WTC11 (cell line): ENCODE results near the gene RHCG. TPM values are rescaled to one million over a fixed set of nuclear protein-coding genes. Genes with fewer than 3 reads are reported as not detected.

Experiments
- ATAC-seq: fragments of 200-7000 bp; cut with Tn5 transposase; 2 replicates; pipeline ENCODE4 v1.10.0; 2021; ENCODE audit warnings: mild to moderate bottlenecking, moderate library complexity
- CTCF ChIA-PET: fragments of 300-600 bp; sonication (Branson Sonifier 250); formaldehyde crosslinking; loops from one replicate; lab custom pipeline; 2021; ENCODE audit warnings: antibody characterized with exemption; lab: Charles Lee
- POLR2A ChIA-PET: fragments of 350-600 bp; sonication (Branson Sonifier 250); formaldehyde crosslinking; loops from one replicate; lab custom pipeline; 2021; ENCODE audit warnings: antibody characterized with exemption; lab: Charles Lee
- DNase-seq: peaks from one replicate; pipeline ENCODE4 v3.0.0; 2021; ENCODE audit warnings: low spot score
- H3K27ac Mint-ChIP-seq: 2 replicates; pipeline ENCODE4 v1.8.0; 2021; ENCODE audit warnings: mixed read lengths
- H3K27me3 Mint-ChIP-seq: 2 replicates; pipeline ENCODE4 v1.8.0; 2021; ENCODE audit warnings: low read depth, mild to moderate bottlenecking, moderate library complexity, mixed read lengths
- H3K36me3 Mint-ChIP-seq: 2 replicates; pipeline ENCODE4 v1.8.0; 2021; ENCODE audit warnings: mixed read lengths
- H3K4me1 Mint-ChIP-seq: 2 replicates; pipeline ENCODE4 v1.8.0; 2022; ENCODE audit warnings: mixed read lengths
- H3K4me3 Mint-ChIP-seq: 2 replicates; pipeline ENCODE4 v1.8.0; 2021; ENCODE audit warnings: mild to moderate bottlenecking, moderate library complexity, mixed read lengths
- H3K9me3 Mint-ChIP-seq: 2 replicates; pipeline ENCODE4 v1.8.0; 2021; ENCODE audit warnings: mixed read lengths
- CREB1 ChIP-seq: sonication (generic); formaldehyde crosslinking; IDR thresholded peaks from 2 replicates; pipeline ENCODE4 v1.8.0; 2023; ENCODE audit warnings: mild to moderate bottlenecking, missing genetic modification reagents
- CREM ChIP-seq: sonication (generic); formaldehyde crosslinking; IDR thresholded peaks from 2 replicates; pipeline ENCODE4 v1.8.1; 2022; ENCODE audit warnings: mild to moderate bottlenecking, missing genetic modification reagents, moderate library complexity
- CTCF ChIP-seq: fragments of 200-600 bp; IDR thresholded peaks from 2 replicates; pipeline ENCODE4 v1.8.0; 2022; ENCODE audit warnings: antibody characterized with exemption
- FOXJ3 ChIP-seq: sonication (generic); formaldehyde crosslinking; IDR thresholded peaks from 2 replicates; pipeline ENCODE4 v1.9.0; 2021; ENCODE audit warnings: missing genetic modification reagents, mild to moderate bottlenecking, borderline replicate concordance
- FOXK1 ChIP-seq: sonication (generic); formaldehyde crosslinking; IDR thresholded peaks from 2 replicates; pipeline ENCODE4 v1.8.0; 2022; ENCODE audit warnings: mild to moderate bottlenecking, moderate library complexity, missing genetic modification reagents
- GABPB1 ChIP-seq: sonication (generic); formaldehyde crosslinking; IDR thresholded peaks from 2 replicates; pipeline ENCODE4 v1.8.1; 2023; ENCODE audit warnings: mild to moderate bottlenecking, missing genetic modification reagents
- JUN ChIP-seq: sonication (generic); formaldehyde crosslinking; IDR thresholded peaks from 2 replicates; pipeline ENCODE4 v1.8.0; 2023; ENCODE audit warnings: mild to moderate bottlenecking, missing genetic modification reagents
- MYBL2 ChIP-seq: sonication (generic); formaldehyde crosslinking; IDR thresholded peaks from 2 replicates; pipeline ENCODE4 v1.8.1; 2023; ENCODE audit warnings: mild to moderate bottlenecking, moderate library complexity, missing genetic modification reagents
- NFYB ChIP-seq: sonication (generic); formaldehyde crosslinking; conservative IDR thresholded peaks from 2 replicates; pipeline ENCODE4 v1.8.0; 2022; ENCODE audit warnings: low read depth, missing genetic modification reagents
- NR1H2 ChIP-seq: sonication (generic); formaldehyde crosslinking; IDR thresholded peaks from 2 replicates; pipeline ENCODE4 v1.9.0; 2021; ENCODE audit warnings: mild to moderate bottlenecking, moderate library complexity, missing genetic modification reagents
- OVOL2 ChIP-seq: fragments of 250-450 bp; sonication (Bioruptor Pico); IDR thresholded peaks from 2 replicates; pipeline ENCODE4 v1.9.0; 2021; ENCODE audit warnings: mild to moderate bottlenecking, borderline replicate concordance
- USF1 ChIP-seq: sonication (generic); formaldehyde crosslinking; IDR thresholded peaks from 2 replicates; pipeline ENCODE4 v1.8.0; 2022; ENCODE audit warnings: mild to moderate bottlenecking, missing genetic modification reagents
- ZBTB43 ChIP-seq: sonication (generic); formaldehyde crosslinking; IDR thresholded peaks from 2 replicates; pipeline ENCODE4 v1.8.1; 2023; ENCODE audit warnings: mild to moderate bottlenecking, missing genetic modification reagents
- ZNF512 ChIP-seq: sonication (generic); formaldehyde crosslinking; IDR thresholded peaks from 2 replicates; pipeline ENCODE4 v1.8.1; 2022; ENCODE audit warnings: missing genetic modification reagents, borderline replicate concordance
- total RNA-seq: library from RNA; stranded (reverse); gene quantifications from 3 replicates; pipeline ENCODE4 v1.2.3, GENCODE V29; 2021
- TF ChIP-seq, protein P1 (sequence below): sonication (generic); formaldehyde crosslinking; IDR thresholded peaks from 2 replicates; pipeline ENCODE4 v1.8.1; 2022; ENCODE audit warnings: mild to moderate bottlenecking, missing genetic modification reagents, moderate library complexity, borderline replicate concordance
- TF ChIP-seq, protein P2 (sequence below): sonication (generic); formaldehyde crosslinking; IDR thresholded peaks from 2 replicates; pipeline ENCODE4 v1.8.1; 2023; ENCODE audit warnings: mild to moderate bottlenecking, missing genetic modification reagents, moderate library complexity
- TF ChIP-seq, protein P3 (sequence below): sonication (generic); formaldehyde crosslinking; IDR thresholded peaks from 2 replicates; pipeline ENCODE4 v1.8.1; 2023; ENCODE audit warnings: mild to moderate bottlenecking, moderate library complexity, missing genetic modification reagents

RHCG gene
- total RNA-seq, 1 experiment from 2014 or later, result 0.31 TPM

- TF ChIP-seq CTCF (no peak), JUN (CRISPR knock-in tag) (no peak), FOXK1 (no peak), FOXJ3 (CRISPR knock-in tag) (no peak), OVOL2 (CRISPR knock-in tag) (no peak), NR1H2 (CRISPR knock-in tag) (no peak), CREM (CRISPR knock-in tag) (no peak), ZNF512 (no peak), CREB1 (no peak)
Observed at GRCh38 chr15:89458440-89458839, 37.9 kb downstream of the RHCG start (continued).

DNA sequence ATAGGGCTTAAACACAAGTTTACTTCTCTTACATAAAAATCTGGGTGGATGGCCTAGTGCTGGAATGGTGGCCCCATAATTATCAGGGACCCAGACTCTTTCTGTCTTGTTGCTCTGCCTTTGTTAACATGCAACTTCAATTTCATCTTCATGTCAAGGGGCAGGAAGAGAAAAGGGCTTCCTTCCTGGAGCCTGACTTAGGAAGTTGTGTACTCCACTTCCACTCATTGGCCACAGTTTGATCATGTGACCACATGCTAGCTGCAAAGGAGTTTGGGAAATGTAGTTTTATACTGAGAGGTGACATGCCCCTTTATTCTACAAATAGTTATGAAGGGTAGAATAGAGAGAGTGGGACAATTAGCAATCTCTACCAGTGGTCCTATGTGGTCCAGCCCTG lies 39.3 kb downstream of the RHCG start:
- H3K27ac Mint-ChIP-seq, result no peak overlapping the region
- DNase-seq, result no peak
- H3K4me1 Mint-ChIP-seq, result peaks cover 12% of the 10 kb centered on the region
- TF ChIP-seq MYBL2 (CRISPR knock-in tag) (no peak), NFYB (peak; percentile 66; the same call in 1 of the 2 replicates), USF1 (peak; percentile 92)
- TF ChIP-seq, protein P1, sequence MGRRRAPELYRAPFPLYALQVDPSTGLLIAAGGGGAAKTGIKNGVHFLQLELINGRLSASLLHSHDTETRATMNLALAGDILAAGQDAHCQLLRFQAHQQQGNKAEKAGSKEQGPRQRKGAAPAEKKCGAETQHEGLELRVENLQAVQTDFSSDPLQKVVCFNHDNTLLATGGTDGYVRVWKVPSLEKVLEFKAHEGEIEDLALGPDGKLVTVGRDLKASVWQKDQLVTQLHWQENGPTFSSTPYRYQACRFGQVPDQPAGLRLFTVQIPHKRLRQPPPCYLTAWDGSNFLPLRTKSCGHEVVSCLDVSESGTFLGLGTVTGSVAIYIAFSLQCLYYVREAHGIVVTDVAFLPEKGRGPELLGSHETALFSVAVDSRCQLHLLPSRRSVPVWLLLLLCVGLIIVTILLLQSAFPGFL (CRISPR knock-in tag), result no peak
- TF ChIP-seq, protein P2, sequence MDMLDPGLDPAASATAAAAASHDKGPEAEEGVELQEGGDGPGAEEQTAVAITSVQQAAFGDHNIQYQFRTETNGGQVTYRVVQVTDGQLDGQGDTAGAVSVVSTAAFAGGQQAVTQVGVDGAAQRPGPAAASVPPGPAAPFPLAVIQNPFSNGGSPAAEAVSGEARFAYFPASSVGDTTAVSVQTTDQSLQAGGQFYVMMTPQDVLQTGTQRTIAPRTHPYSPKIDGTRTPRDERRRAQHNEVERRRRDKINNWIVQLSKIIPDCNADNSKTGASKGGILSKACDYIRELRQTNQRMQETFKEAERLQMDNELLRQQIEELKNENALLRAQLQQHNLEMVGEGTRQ (CRISPR knock-in tag), result peak; percentile 94
- H3K4me3 Mint-ChIP-seq, result no peak overlapping the region
- H3K36me3 Mint-ChIP-seq, result peaks cover 3% of the 10 kb centered on the region; the same call in 1 of the 2 replicates
- H3K9me3 Mint-ChIP-seq, result peaks cover 10% of the 10 kb centered on the region
- H3K27me3 Mint-ChIP-seq, result peaks cover 89% of the 10 kb centered on the region
- peak; percentile 83 for ATAC-seq
- ChIA-PET POLR2A (no interaction called here), CTCF (interaction anchor here (1.0 to 6.1 kb wide), 3 partner anchors 13 to 41 kb away, joined by 3 to 42 read pairs (median 5); no protein-coding TSS in a partner anchor)

- no peak overlapping the region for H3K4me3 Mint-ChIP-seq
- ChIA-PET POLR2A (no interaction called here), CTCF (interaction anchor here (6.1 kb wide), 1 partner anchor 12 kb away, joined by 42 read pairs; no protein-coding TSS in a partner anchor)
- peaks cover 11% of the 10 kb centered on the region for H3K4me1 Mint-ChIP-seq
- peaks cover 78% of the 10 kb centered on the region for H3K27me3 Mint-ChIP-seq
- no peak overlapping the region for H3K27ac Mint-ChIP-seq
- DNase-seq (no peak), ATAC-seq (no peak)
- H3K36me3 Mint-ChIP-seq, result peaks cover 3% of the 10 kb centered on the region; the same call in 1 of the 2 replicates
- H3K9me3 Mint-ChIP-seq, result peaks cover 10% of the 10 kb centered on the region
- TF ChIP-seq GABPB1 (CRISPR knock-in tag) (peak; percentile 28; the same call in 1 of the 2 replicates), ZBTB43 (no peak)
- TF ChIP-seq, protein P3, sequence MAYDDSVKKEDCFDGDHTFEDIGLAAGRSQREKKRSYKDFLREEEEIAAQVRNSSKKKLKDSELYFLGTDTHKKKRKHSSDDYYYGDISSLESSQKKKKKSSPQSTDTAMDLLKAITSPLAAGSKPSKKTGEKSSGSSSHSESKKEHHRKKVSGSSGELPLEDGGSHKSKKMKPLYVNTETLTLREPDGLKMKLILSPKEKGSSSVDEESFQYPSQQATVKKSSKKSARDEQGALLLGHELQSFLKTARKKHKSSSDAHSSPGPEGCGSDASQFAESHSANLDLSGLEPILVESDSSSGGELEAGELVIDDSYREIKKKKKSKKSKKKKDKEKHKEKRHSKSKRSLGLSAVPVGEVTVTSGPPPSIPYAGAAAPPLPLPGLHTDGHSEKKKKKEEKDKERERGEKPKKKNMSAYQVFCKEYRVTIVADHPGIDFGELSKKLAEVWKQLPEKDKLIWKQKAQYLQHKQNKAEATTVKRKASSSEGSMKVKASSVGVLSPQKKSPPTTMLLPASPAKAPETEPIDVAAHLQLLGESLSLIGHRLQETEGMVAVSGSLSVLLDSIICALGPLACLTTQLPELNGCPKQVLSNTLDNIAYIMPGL (CRISPR knock-in tag), result no peak
Observed at GRCh38 chr15:89455535-89455934, 40.8 kb downstream of the RHCG start.
